Mucosa of rectum (tissue), 2 donors: Measurements from ENCODE around the gene UBE2G1.
"Not testable (repeated sequence)": the region's sequence is repeated elsewhere in the genome, so short reads cannot be mapped to it uniquely, and the experiment has no call there.

ENCODE experiments used
- H3K27ac ChIP-seq, 2 donors: one replicate each; pipeline ENCODE4 v1.7.0; 2013; ENCODE audit warnings: inconsistent platforms in 2 of 2, low read depth in 2 of 2, low read length in 2 of 2
- H3K27me3 ChIP-seq, 2 donors: one replicate each; pipeline ENCODE4 v1.7.0; 2013; ENCODE audit warnings: low read length in 2 of 2; ENCODE audit not compliant: control insufficient read depth in 2 of 2, insufficient read depth in 2 of 2
- H3K36me3 ChIP-seq, 2 donors: one replicate each; pipeline ENCODE4 v1.7.0; 2013; ENCODE audit warnings: low read length in 2 of 2; ENCODE audit not compliant: control insufficient read depth in 2 of 2, insufficient read depth in 2 of 2
- H3K4me1 ChIP-seq, 2 donors: one replicate each; pipeline ENCODE4 v1.7.0; 2013; ENCODE audit warnings: low read length in 2 of 2, mild to moderate bottlenecking in 1 of 2; ENCODE audit not compliant: control insufficient read depth in 2 of 2, insufficient read depth in 2 of 2
- H3K4me3 ChIP-seq, 2 donors: one replicate each; pipeline ENCODE4 v1.7.0; 2013; ENCODE audit warnings: low read length in 2 of 2
- H3K9ac ChIP-seq, 2 donors: one replicate each; pipeline ENCODE4 v1.7.0; 2013; ENCODE audit warnings: low read length in 2 of 2, low read depth in 1 of 2, mild to moderate bottlenecking in 1 of 2
- H3K9me3 ChIP-seq, 2 donors: one replicate each; pipeline ENCODE4 v1.7.0; 2013; ENCODE audit warnings: low read length in 2 of 2; ENCODE audit not compliant: control insufficient read depth in 2 of 2
- donor health status: healthy.
- donor health status: Normal muscosa, but diverticular disease.

UBE2G1 gene

GRCh38 chr17:4358154-4358553, 8.3 kb downstream of the UBE2G1 start:
- Histone ChIP-seq H3K9ac (no peak overlapping the region), H3K36me3 (no peaks in the 10 kb centered on the region), H3K27me3 (no peaks in the 10 kb centered on the region), H3K4me1 (peaks cover 0 to 6% of the 10 kb centered on the region in 2 donors), H3K4me3 (no peak overlapping the region), H3K9me3 (no peaks in the 10 kb centered on the region), H3K27ac (no peak overlapping the region)

- Histone ChIP-seq H3K27me3 (no peaks in the 10 kb centered on the region), H3K9me3 (no peaks in the 10 kb centered on the region), H3K4me1 (peaks cover 0 to 6% of the 10 kb centered on the region in 2 donors), H3K27ac (no peak overlapping the region), H3K9ac (no peak overlapping the region), H3K36me3 (no peaks in the 10 kb centered on the region), H3K4me3 (no peak overlapping the region)
Measured at GRCh38 chr17:4357671-4358070, 8.8 kb downstream of the UBE2G1 start.

DNA sequence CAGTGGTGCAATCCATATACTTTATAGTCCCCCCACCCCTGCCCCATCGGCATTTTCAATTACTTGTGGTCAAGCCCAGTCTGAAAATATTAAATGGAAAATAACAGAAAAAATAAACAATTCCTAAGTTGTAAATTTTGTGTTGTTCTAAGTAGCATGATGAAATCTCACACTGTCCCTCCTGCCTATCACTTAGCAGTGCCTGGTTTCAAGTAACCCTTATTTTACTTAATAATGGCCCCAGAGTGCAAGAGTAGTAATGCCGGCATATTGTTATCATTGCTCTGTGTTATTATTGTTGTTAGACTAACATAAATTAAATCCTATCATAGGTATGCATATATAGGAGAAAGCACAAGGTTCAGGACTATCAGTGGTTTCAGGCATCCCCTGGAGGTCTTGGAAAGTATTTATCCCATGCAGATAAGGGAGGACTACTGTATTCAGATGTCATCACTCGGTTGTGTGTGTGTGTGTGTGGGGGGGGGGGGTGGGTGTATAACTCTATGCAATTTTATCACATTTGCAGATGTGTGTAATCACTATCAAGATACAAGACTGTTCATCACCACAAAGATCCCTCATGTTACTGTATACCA, 9.3 kb downstream of the UBE2G1 start:
- Histone ChIP-seq H3K4me3 (no peak overlapping the region), H3K27ac (no peak overlapping the region), H3K27me3 (no peaks in the 10 kb centered on the region), H3K9me3 (no peaks in the 10 kb centered on the region), H3K9ac (no peak overlapping the region), H3K4me1 (peaks cover 0 to 6% of the 10 kb centered on the region in 2 donors), H3K36me3 (no peaks in the 10 kb centered on the region)

DNA sequence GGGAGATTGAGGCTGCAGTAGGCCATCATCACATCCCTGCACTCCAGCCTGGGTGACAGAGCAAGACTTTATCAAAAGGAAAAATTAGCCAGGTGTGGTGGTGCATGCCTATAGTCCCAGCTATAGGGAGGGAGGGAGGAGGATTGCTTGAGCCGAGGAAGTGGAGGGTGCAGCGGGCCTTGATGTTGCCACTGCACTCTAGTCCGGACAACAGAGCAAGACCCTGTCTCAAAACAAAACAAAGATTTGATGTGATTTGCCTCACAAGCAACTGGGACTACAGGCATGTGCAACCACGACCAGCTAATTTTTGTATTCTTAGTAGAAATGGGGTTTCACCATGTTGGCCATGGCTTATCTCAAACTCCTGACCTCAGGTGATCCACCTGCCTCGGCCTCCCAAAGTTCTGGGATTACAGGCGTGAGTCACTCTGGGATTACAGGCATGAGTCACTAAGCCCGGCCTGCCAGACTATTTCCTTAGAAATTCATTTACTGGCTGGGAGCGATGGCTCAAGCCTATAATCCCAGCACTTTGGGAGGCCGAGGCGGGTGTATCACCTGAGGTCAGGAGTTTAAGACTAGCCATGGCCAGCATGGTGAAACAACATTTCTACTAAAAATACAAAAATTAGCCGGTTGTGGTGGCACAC, 11.5 kb downstream of the UBE2G1 start:
- Histone ChIP-seq H3K4me3 (no peak overlapping the region), H3K27ac (no peak overlapping the region), H3K36me3 (no peaks in the 10 kb centered on the region), H3K9ac (no peak overlapping the region), H3K27me3 (no peaks in the 10 kb centered on the region), H3K9me3 (no peaks in the 10 kb centered on the region), H3K4me1 (peaks cover 0 to 6% of the 10 kb centered on the region in 2 donors)

- Histone ChIP-seq H3K9me3 (no peaks in the 10 kb centered on the region), H3K4me3 (no peak overlapping the region), H3K4me1 (peaks cover 0 to 6% of the 10 kb centered on the region in 2 donors)
Measured at GRCh38 chr17:4354206-4354605, 12.3 kb downstream of the UBE2G1 start.

GRCh38 chr17:4350214-4350613, 16.3 kb downstream of the UBE2G1 start:
- not testable (repeated sequence) for H3K4me1 ChIP-seq, H3K27ac ChIP-seq, H3K36me3 ChIP-seq, H3K9me3 ChIP-seq, H3K27me3 ChIP-seq, H3K4me3 ChIP-seq, H3K9ac ChIP-seq

More at GRCh38 chr17:4354206-4354605, 12.3 kb downstream of the UBE2G1 start:
- no peak overlapping the region for H3K9ac ChIP-seq
- no peaks in the 10 kb centered on the region for H3K36me3 ChIP-seq
- H3K27ac ChIP-seq, result no peak overlapping the region
- no peaks in the 10 kb centered on the region for H3K27me3 ChIP-seq

DNA sequence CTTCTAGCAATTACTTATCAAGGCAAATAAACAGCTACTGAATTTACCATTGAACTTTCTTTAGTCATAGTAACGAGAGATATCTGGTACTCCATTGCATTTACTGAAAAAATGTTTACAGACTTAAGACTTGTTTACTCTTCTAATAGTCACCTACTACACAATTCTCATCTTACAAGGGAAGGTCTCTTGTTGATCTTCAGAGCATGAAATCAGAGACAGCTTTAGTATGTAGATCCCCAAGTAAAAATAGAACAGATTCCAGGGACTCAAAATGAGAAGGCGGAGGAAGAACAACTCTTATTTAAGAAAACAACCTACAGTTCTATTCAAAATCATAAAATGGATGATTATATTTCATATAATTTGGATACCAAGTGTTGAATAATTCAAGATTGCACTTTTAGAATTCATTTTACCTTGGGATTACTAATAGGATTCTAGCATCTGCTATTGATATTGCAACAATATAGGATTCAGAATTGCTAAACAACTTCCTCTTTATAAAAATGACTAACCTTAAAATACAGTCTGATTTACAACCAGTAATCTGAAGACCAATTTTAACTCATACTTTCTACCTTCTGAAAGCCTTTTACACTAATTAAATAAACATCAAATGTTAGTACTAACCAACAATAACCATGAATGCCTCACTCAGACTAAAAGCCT, 20.8 kb downstream of the UBE2G1 start:
- H3K27me3 ChIP-seq, result no peaks in the 10 kb centered on the region
- no peak overlapping the region for H3K4me3 ChIP-seq
- H3K36me3 ChIP-seq, result no peaks in the 10 kb centered on the region
- H3K9ac ChIP-seq, result no peak overlapping the region
- H3K9me3 ChIP-seq, result no peaks in the 10 kb centered on the region
- H3K27ac ChIP-seq, result no peak overlapping the region
- peaks cover 3% of the 10 kb centered on the region in 2 donors for H3K4me1 ChIP-seq

GRCh38 chr17:4344926-4345325, 21.5 kb downstream of the UBE2G1 start:
- Histone ChIP-seq H3K9me3 (no peaks in the 10 kb centered on the region), H3K27ac (no peak overlapping the region), H3K4me1 (peaks cover 3% of the 10 kb centered on the region in 2 donors), H3K27me3 (no peaks in the 10 kb centered on the region), H3K4me3 (no peak overlapping the region), H3K9ac (no peak overlapping the region), H3K36me3 (no peaks in the 10 kb centered on the region)

DNA sequence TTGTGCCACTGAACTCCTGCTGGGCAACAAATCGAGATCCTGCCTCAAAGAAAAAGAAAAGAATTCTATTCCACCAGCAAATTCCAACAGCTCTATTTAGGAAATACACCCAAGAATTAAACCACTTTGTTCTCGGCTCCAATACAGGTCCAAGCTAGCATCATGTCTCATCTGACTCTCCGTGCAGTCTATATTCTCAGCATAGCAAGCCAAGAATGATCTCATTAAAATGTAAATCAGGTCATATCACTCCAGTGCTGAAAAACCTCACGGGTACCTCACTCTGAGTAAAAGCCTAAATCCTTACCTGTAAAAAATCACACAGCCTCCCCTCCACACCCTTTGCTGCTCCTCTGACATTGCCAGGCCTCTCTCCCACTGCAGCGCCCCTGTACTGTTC, 23.9 kb downstream of the UBE2G1 start:
- Histone ChIP-seq H3K4me1 (peaks cover 3% of the 10 kb centered on the region in 2 donors), H3K36me3 (no peaks in the 10 kb centered on the region), H3K4me3 (no peak overlapping the region), H3K27ac (no peak overlapping the region), H3K9me3 (no peaks in the 10 kb centered on the region), H3K27me3 (no peaks in the 10 kb centered on the region), H3K9ac (no peak overlapping the region)

- Histone ChIP-seq H3K27me3 (no peaks in the 10 kb centered on the region), H3K4me3 (no peak overlapping the region), H3K9ac (no peak overlapping the region), H3K4me1 (peaks cover 3% of the 10 kb centered on the region in 2 donors), H3K27ac (no peak overlapping the region), H3K36me3 (no peaks in the 10 kb centered on the region), H3K9me3 (no peaks in the 10 kb centered on the region)
Measured at GRCh38 chr17:4341616-4341977, 24.9 kb downstream of the UBE2G1 start.
